K562 (cell line): ENCODE data around the gene AUNIP. TPM values are rescaled to one million over a fixed set of nuclear protein-coding genes. Genes with fewer than 3 reads are reported as not detected.

ENCODE experiments used
- ATAC-seq: fragments of 200-7000 bp; cut with Tn5 transposase; 3 replicates; pipeline ENCODE4 v1.9.1; 2020; ENCODE audit warnings: moderate library complexity
- BruUV-seq: library from RNA; stranded (reverse); fragments of 400-500 nt; replicated peaks from 2 replicates; lab custom pipeline; 2021; lab: Mats Ljungman, UMichigan
- CTCF ChIA-PET: fragments of 300-600 bp; formaldehyde crosslinking; extraction: SDS; loops from one replicate; lab custom pipeline; 2021; ENCODE audit warnings: low intra/inter-chr PET ratio; lab: Yijun Ruan, JAX
- POLR2A ChIA-PET: fragments of 300-600, 350-650 bp; sonication (Branson Sonifier 250); formaldehyde crosslinking; extraction: SDS; loops from one replicate; lab custom pipeline; 2021; ENCODE audit warnings: antibody characterized with exemption, inconsistent platforms; lab: Yijun Ruan, JAX
- DNase-seq, 4 experiments: peaks; one replicate each; pipeline versions ENCODE4 v3.0.0 to v3.0.0-alpha.2; 2011 to 2018; ENCODE audit warnings: low spot score in 3 of 4, mixed read lengths in 3 of 4; ENCODE audit errors: extremely low read depth in 1 of 4
- FAIRE-seq: peaks from 2 replicates; lab custom pipeline; 2011; peaks lifted over from hg19 to GRCh38; lab: Jason Lieb, UNC
- H2AFZ ChIP-seq: 2 replicates; pipeline ENCODE4 v1.6.0; 2011; ENCODE audit warnings: low read depth, low read length, control low read depth, inconsistent platforms
- H3K27ac ChIP-seq: fragments of 200-600 bp; 3 replicates; pipeline ENCODE4 v1.8.0; 2011; ENCODE audit warnings: low read depth, mild to moderate bottlenecking, control low read depth, inconsistent platforms, low read length, moderate library complexity, mixed read lengths; ENCODE audit errors: extremely low read depth
- H3K27me3 ChIP-seq, 2 experiments: fragments of 300-600 bp in 1 of 2; 2 replicates in 1 of 2; 3 replicates in 1 of 2; pipeline versions ENCODE4 v1.6.0 to v1.8.0; 2011; ENCODE audit warnings: inconsistent platforms in 2 of 2, low read length in 2 of 2, mild to moderate bottlenecking in 1 of 2, mixed read lengths in 1 of 2, moderate library complexity in 1 of 2; ENCODE audit not compliant: control insufficient read depth in 2 of 2, insufficient read depth in 2 of 2
- H3K36me3 ChIP-seq: fragments of 300-600 bp; 3 replicates; pipeline ENCODE4 v1.8.0; 2011; ENCODE audit warnings: mild to moderate bottlenecking, low read length, inconsistent platforms; ENCODE audit not compliant: control insufficient read depth, insufficient read depth
- H3K4me1 ChIP-seq, 2 experiments: fragments of 200-600 bp in 1 of 2; replicated peaks in 1 of 2; 2 replicates in 1 of 2; 3 replicates in 1 of 2; pipeline versions ENCODE4 v1.5.1 to v1.8.0; 2011; ENCODE audit warnings: inconsistent platforms in 2 of 2, low read length in 2 of 2, mild to moderate bottlenecking in 1 of 2, mixed read lengths in 1 of 2, moderate library complexity in 1 of 2; ENCODE audit not compliant: control insufficient read depth in 2 of 2, insufficient read depth in 2 of 2
- H3K4me2 ChIP-seq: 2 replicates; pipeline ENCODE4 v1.6.1; 2011; ENCODE audit warnings: low read length, control low read depth, inconsistent platforms, mixed read lengths; ENCODE audit not compliant: insufficient read depth
- H3K4me3 ChIP-seq: fragments of 200-600 bp; sonication (generic), shearing (Covaris generic); 2 replicates; pipeline ENCODE4 v1.5.1; 2016; ENCODE audit warnings: control low read depth, inconsistent platforms
- H3K79me2 ChIP-seq: fragments of 200-600 bp; 3 replicates; pipeline ENCODE4 v1.8.0; 2011; ENCODE audit warnings: low read length, inconsistent platforms; ENCODE audit not compliant: control insufficient read depth, insufficient read depth
- H3K9ac ChIP-seq, 2 experiments: 2 replicates each; pipeline versions ENCODE4 v1.6.0 to v1.6.1; 2011; ENCODE audit warnings: low read depth in 2 of 2, low read length in 2 of 2, control low read depth in 1 of 2, inconsistent platforms in 1 of 2, mild to moderate bottlenecking in 1 of 2, mixed read lengths in 1 of 2; ENCODE audit not compliant: insufficient read depth in 1 of 2
- H3K9me1 ChIP-seq: one replicate; pipeline ENCODE4 v1.6.0; 2011; ENCODE audit warnings: inconsistent platforms, mild to moderate bottlenecking, low read length, moderate library complexity; ENCODE audit not compliant: control insufficient read depth, insufficient read depth
- H3K9me3 ChIP-seq: replicated peaks from 2 replicates; pipeline ENCODE4 v1.5.1; 2011; ENCODE audit warnings: low read depth, low read length, inconsistent platforms; ENCODE audit not compliant: control insufficient read depth, insufficient read depth
- H4K20me1 ChIP-seq: replicated peaks from 2 replicates; pipeline ENCODE4 v1.6.1; 2011; ENCODE audit warnings: low read length, inconsistent platforms, mixed read lengths; ENCODE audit not compliant: control insufficient read depth, insufficient read depth
- CBX2 ChIP-seq: fragments of 200-600 bp; sonication (generic); IDR thresholded peaks from one replicate; pipeline ENCODE4 v1.6.1; 2012; ENCODE audit warnings: mild to moderate bottlenecking, low read length, inconsistent platforms; ENCODE audit not compliant: insufficient read depth, poor library complexity, severe bottlenecking
- GTF2F1 ChIP-seq: IDR thresholded peaks from 2 replicates; pipeline ENCODE4 v1.6.1; 2011; ENCODE audit warnings: low read depth, low read length, improper control_type of control experiment
- HOXB6 ChIP-seq: fragments of 250-450 bp; sonication (Bioruptor Pico); IDR thresholded peaks from 2 replicates; pipeline ENCODE4 v1.5.1; 2022; ENCODE audit warnings: mild to moderate bottlenecking, borderline replicate concordance
- ILK ChIP-seq: fragments of 450-650 bp; IDR thresholded peaks from 2 replicates; pipeline ENCODE4 v1.6.1; 2016; ENCODE audit warnings: missing genetic modification characterization, low read depth, mild to moderate bottlenecking, missing compliant biosample characterization, moderate library complexity, borderline replicate concordance
- NFATC3 ChIP-seq: fragments of 450-650 bp; IDR thresholded peaks from 2 replicates; pipeline ENCODE4 v1.6.1; 2017; ENCODE audit warnings: mild to moderate bottlenecking
- RFX7 ChIP-seq: fragments of 250-450 bp; sonication (Bioruptor Pico); IDR thresholded peaks from 2 replicates; pipeline ENCODE4 v1.5.1; 2021; ENCODE audit warnings: mild to moderate bottlenecking
- SMARCA5 ChIP-seq: fragments of 450-650 bp; IDR thresholded peaks from 2 replicates; pipeline ENCODE4 v1.6.1; 2016
- SNAPC5 ChIP-seq: fragments of 250-450 bp; sonication (Bioruptor Pico); IDR thresholded peaks from 2 replicates; pipeline ENCODE4 v1.8.0; 2021; ENCODE audit warnings: moderate library complexity, mild to moderate bottlenecking, inconsistent platforms
- ZC3H8 ChIP-seq: fragments of 450-650 bp; IDR thresholded peaks from 2 replicates; pipeline ENCODE4 v1.6.1; 2017
- ZNF3 ChIP-seq: fragments of 250-450 bp; sonication (Bioruptor Pico); IDR thresholded peaks from 2 replicates; pipeline ENCODE4 v1.5.0; 2021; ENCODE audit warnings: mild to moderate bottlenecking, moderate library complexity
- ZSCAN29 ChIP-seq: fragments of 450-650 bp; IDR thresholded peaks from 2 replicates; pipeline ENCODE4 v1.6.1; 2017
- WGBS: fragments of 100-300 bp; shearing (Covaris generic); methylation state at CpG from one replicate; pipeline ENCODE4 v1.1.6; 2016; ENCODE audit warnings: low coverage, mixed read lengths; ENCODE audit not compliant: insufficient coverage; ENCODE audit errors: missing lambda C conversion rate; 5-methylcytosine and 5-hydroxymethylcytosine counted together
- in situ Hi-C: fragments of 300-500 bp; cut with MboI; formaldehyde crosslinking; loops from 4 replicates; pipeline ENCODE4 v1.15.0; 2018; ENCODE audit warnings: inconsistent platforms, mixed read lengths
- intact Hi-C: fragments of 100-400 bp; cut with micrococcal nuclease; formaldehyde crosslinking; loops from 2 replicates; pipeline ENCODE4 v1.14.2; 2022
- polyA plus RNA-seq, 8 experiments: library from polyadenylated mRNA; depleted of rRNA in 4 of 8; stranded (reverse) in 5 of 8; unstranded in 3 of 8; fragments of >200 nt; fragmentation: Nextera tagmentation in 2 of 8; fragmentation: Illumina TruSeq in 1 of 8; extraction: Ambion mirVana in 2 of 8; extraction: Trizol in 1 of 8; gene quantifications; 2 replicates each; pipeline versions ENCODE4 v1.2.1 to v1.2.3, GENCODE V29; 2011 to 2014; ENCODE audit warnings: inconsistent platforms in 1 of 8, missing spikeins in 1 of 8
- total RNA-seq, 7 experiments: library from RNA; depleted of rRNA in 6 of 7; stranded (reverse); fragments of >200 nt in 6 of 7; fragmentation: Illumina TruSeq in 2 of 7; extraction: Trizol in 2 of 7; gene quantifications; 2 replicates each; pipeline versions ENCODE4 v1.2.1 to v1.2.3, GENCODE V29; 2011 to 2021; ENCODE audit warnings: low replicate concordance in 1 of 7

The AUNIP gene
- total and polyA plus RNA-seq, 9 of the 15 experiments (the other 6 are each of a cell fraction or from before 2014, with no cell fraction given) = 12.1 to 53.8 (median 47.1) TPM

DNA sequence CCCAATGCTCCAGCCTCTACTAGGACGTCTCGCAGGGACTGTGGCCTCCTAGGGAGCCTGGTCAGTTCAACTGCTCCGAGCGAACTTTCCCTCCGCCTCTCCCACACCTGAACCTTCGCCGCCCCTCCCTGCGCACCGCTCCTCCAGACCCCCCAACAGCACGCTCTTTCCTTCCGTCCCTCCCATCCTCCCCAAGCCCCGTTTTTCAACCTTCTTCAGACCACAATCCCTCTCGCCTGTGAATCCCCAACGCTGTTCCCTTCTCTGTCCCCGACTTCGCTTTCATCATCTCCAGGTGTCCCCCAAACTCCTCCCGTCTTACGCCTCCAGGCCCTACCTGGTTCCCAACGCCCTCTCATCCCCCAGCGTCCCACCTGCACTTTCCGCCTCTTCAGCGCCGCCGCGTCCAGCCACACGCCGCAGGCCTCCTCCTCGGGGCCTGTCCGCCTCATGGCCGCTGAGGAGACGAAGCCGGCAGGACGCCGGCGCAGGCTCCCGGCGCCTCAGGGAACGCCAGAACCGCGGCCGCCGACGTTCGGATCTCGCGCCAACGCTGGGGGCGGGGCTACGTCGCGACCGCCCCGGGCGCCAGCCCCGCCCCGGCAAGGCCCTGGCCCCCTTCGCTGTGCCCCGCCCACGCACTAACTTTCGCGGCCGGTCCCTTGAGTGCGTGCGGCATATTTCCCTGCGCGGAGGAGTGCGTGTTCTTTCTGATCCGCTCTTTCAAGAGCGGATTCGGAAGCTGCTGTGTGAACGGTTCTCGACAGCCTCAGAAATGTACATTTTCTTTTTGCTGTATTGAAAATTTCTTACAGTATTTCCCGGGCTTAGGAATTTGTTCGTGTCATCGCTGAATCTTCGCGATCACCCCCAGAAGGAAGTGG, at the start of gene AUNIP (continued):
- TF ChIP-seq RFX7 (CRISPR knock-in tag) (no peak), CBX2 (no peak), HOXB6 (no peak), SNAPC5 (no peak), GTF2F1 (peak; percentile 79), NFATC3 (peak; percentile 62; the same call in 1 of the 2 replicates), SMARCA5 (peak; percentile 87), ZC3H8 (peak; percentile 76; the same call in 1 of the 2 replicates), ILK (tag) (no peak)
- TF ChIP-seq, all 486 proteins: peak for 208

GRCh38 chr1:25909040-25909439, 49.8 kb upstream of the AUNIP start:
- WGBS = 33% methylated on average over 10 of the region's 10 CpGs
- CTCF ChIA-PET = no interaction called here
- Histone ChIP-seq H3K36me3 (peaks cover 7% of the 10 kb centered on the region; the same call in 2 of the 3 replicates), H3K27ac (peak overlapping the region; percentile 8; the same call in 1 of the 3 replicates), H3K9me3 (no peaks in the 10 kb centered on the region), H3K4me1 (peaks cover 17 to 19% of the 10 kb centered on the region in 2 experiments; a peak in 4 of 5 replicates), H3K9ac (peak overlapping the region; percentile 15 to 80; a peak in 3 of 4 replicates), H3K4me3 (no peak overlapping the region), H3K9me1 (peaks cover 6% of the 10 kb centered on the region), H4K20me1 (peaks cover 13% of the 10 kb centered on the region), H3K27me3 (no peaks in the 10 kb centered on the region), H2AFZ (peak overlapping the region; percentile 71), H3K79me2 (peaks cover 20% of the 10 kb centered on the region), H3K4me2 (no peak overlapping the region)
- intact Hi-C loops (no loop called here), in situ Hi-C loops (no loop called here)
- POLR2A ChIA-PET = interaction anchor here (0.7 to 2.1 kb wide), 6 partner anchors 9 to 83 kb away, joined by 3 to 10 read pairs (median 6); no protein-coding TSS in a partner anchor
- DNase-seq = no peak
- no TSS peak for BruUV-seq
- FAIRE-seq = no peak
- no peak for ATAC-seq
- TF ChIP-seq ZNF3 (CRISPR knock-in tag) (no peak), ZSCAN29 (peak; percentile 96)
